Stimulated activated naive CD4-positive, alpha-beta T cell (primary cell): ENCODE data around the gene GPR107.
A peak's percentile ranks its signal among the peaks of the same experiment; 100 is the strongest.

Experiments
- DNase-seq, 6 experiments: peaks; one replicate each; lab custom pipeline; 2025; lab: John Stamatoyannopoulos, UW

GPR107 gene

DNA sequence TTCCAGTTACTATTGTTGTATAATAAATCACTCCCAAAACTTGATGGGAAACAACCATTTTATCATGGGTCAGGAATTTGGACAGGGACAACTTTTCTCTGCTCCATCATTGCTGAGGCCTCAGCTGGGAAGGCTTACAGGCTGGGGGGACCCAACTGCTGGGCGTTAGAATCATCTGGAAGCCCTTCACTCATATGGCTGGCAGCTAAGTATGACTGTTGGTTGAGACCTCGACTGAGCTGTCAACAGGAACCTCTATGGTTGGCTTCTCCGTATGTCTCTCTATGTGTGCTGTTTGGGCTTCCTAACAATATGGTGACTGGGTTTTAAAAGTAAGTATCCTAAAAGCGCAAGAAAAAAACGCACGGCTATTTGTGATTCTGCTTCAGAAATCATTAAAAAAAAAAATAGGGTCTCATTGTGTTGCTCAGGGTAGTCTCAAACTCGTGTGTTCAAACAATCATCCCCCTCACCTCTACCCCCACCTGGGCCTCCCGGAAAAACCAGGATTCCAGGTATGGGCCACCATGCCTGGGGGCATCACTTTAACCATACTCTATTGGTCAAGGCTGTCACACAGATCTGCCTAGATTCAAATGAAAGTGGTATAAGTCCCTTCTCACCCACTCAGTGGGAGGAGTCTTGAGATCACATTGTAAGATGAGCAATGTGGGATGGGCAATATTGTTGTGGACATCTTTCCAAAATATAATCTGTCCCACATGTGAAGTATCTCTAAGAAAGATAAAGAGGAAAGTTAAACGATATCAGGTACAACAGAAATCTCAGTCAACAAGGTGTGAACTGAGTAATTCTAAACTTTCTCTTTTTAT lies 26.0 kb upstream of the GPR107 start:
- no peak for DNase-seq

DNA sequence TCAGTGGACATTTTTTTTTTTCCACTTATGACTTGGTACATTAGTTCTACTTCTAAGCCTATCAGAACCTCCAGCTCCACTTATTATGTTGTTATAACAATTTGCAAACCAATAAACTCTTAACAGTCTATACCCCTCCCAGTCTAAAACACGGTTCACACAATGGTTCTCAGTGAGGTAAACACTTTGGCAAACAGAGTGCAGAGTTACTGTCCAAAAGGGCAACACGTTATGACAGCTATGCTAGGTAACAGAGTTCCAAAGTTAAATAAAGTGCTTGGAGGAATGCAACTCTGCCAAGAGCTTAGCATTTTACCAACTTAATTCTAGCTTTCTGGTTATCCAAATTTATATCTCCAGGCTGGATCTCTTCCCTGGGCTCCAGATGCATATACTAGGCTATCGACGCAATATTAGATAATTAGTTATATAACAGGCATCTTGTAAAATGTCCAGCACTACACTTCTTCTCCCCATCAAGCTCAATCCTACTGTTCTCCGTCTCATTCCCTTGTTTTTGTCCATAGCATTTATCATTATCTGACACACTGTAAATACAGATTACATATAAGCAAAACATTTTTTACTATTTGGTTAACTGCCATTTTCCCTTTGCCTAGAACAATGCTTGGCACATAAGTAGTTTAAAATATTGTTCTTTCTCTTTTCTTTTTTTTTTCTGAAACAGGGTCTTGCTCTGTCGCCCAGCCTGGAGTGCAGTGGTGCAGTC lies 25.0 kb upstream of the GPR107 start:
- DNase-seq, result no peak

DNA sequence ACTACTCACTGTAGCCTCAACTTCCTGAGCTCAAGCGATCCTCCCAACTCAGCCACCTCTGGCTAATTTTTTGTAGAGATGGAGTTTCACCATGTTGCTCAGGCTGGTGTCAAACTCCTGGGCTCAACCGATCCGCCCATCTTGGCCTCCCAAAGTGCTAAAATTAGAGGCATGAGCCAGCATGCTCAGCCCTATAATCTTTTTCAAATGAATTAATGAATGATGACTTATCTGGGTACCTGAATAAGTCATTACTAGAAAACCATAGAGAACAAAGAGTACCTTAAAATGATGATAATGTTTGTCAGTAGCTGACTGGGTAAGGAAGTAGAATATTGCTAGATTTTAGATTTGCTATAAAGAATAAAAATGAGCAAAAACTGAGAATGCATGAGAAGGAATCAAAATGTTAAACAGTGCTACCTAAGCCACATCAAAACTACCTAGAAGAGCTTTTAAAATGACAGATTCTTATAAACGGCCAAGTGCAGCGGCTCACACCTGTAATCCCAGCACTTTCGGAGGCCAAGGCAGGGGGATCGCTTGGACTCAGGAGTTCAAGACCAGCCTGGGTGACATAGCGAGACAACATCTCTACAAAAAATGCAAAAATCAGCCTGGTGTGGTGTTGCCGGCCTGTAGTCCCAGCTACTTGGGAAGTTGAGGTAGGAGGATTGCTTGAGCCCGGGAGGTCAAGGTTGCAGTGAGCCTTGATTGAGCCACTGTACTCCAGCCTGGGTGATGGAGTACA lies 24.3 kb upstream of the GPR107 start:
- no peak for DNase-seq

DNA sequence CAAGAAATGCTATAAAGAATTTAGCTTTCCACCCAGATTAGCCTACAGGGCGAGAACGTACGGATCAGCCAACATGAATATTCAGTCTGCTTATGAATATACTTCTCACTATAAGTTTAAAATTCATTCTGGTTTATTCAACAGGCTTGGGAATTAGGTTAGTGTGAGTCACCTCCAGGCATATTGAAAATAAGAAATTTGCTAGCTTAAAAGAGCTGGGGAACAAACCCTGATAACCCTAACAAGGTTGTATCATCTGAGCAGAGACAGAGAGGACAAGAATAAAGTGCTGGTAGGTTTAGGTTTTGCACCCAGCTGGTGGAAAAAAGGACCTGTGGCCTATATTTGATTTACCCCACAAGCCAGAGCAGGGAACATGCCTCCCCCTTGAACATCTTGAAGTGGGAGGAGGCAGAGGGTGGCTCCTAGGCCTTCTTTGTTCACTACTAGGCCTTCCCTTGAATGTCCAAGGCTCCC lies 23.0 kb upstream of the GPR107 start:
- DNase-seq, result no peak

DNA sequence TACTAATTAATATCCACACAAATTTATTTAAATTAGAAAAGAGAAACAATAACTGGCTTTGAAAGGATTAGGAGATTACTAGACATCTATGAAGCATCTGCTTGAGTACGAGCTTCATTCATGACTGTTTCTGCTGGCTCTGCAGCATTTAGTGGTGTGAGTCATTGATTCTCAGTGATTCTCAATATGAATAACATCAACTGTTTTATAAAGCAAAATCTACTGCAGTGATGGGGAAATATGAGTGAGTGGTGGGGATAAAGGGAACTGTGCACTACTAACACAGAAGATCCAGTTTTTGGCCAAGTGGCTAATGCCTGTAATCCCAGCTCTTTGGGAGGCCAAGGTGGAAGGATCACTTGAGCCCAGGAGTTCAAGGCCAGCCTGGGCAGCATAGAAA lies 19.1 kb upstream of the GPR107 start:
- DNase-seq, result no peak

DNA sequence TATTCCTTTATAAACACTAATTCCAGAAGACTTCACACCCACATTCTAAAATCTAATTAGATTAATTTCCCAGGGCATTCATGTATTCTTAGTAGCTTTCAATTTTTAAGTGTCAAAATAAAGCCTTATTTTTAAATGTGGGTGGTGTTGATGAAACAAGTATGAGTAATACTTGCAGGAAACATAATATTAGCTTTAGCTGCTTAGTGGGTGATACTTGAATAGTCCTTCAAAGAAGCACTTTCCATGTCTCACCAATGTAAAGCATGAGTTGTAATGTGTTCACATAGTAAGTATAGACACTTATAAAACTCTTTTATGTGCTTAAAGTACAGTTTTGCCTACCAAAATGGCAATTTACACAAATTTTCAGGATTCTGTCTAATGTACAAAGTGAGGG lies 17.6 kb upstream of the GPR107 start:
- DNase-seq, result no peak

DNA sequence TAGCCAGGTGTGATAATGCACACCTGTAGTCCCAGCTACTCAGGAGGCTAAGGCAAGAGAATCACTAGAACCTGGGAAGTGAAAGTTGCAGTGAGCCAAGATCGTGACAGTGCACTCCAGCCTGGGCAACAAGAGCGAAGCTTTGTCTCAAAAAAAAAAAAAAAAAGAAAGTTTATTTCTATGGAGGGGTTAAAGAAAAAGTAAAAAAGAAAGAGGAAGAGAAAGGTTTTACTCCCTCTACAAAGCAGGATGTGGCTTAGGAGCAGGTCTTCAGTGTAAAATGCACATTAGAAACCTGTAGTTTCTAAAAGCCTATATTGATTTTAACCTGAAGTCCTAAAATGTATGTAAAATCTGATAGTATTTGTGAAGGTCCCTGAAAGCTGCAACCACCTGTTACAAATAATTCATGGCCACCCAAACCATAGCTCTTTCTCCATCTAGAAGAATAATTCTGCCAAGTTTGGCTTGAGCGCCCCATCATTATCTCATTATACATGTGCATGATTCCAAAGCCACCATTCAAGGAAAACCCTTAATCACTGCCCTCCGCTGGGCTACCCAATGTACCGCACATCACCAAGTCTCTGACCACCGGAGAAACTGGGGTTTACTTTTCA lies 14.1 kb upstream of the GPR107 start:
- DNase-seq, result peak in 3 of 6 experiments; percentile 45 to 59 (median 58)

DNA sequence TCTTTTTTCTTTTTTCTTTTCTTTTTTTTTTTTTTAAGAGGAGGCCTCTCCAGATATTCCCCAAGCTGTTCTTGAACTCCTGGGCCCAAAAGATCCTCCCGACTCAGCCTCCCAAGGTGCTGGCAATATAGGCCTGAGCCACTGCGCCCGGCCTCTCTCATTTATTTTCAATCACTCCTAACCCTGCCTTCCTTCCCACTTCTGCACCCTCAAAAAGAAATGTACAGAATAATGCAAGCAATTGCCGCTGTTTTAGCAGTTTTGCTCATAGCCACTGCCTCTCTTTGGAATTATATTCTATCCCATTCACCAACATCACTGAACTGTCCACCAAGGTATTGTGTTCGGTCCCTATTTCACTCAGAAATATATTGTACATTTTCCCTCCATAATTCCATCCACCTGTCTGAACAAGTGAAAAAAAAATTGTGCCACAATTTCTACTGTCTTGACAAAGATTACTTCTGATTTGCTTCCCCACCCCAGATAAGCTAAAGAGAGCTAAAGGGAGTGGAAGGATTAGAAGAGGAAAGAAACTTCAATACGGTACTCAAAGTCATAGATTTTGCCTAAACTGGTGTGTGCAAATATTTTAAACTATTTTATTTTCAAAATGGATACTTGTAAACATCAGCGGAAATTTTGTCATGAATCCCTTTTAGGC lies 12.6 kb upstream of the GPR107 start:
- no peak for DNase-seq

DNA sequence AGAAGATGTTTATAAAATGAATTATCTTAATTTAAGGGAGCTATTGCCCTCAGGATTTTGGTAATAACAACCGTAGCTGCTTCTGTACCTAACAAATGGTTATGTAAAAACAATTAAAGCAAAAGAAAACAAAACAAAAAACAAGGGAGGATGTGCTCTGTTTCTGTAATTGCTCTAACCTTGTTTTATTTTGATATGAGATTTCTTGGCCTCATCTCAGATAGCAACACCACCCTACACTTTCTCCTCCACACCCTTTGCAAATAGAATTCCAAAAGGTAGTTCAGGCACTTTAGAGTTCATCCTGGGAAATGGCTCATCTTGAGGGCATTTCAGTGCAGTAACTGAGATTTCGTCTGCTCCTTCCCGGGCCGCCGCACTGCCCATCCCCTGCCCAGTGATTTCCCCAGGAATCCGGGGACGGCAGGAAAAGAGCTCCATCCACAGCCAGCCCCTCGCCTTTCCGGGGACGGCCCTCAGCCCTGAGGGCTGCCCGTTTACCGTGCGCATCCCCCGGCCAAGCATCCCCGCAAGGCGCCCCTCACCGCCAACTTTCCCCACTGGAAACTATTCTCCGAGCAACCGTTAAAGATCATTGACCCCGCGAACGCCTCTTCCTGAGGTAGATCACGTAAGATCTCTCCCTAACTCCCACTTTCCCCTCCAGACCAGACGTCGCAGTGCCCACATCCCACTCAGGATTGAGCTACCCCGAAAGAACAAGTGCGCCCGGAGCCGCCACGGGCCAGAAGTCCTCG lies 11.9 kb upstream of the GPR107 start:
- DNase-seq, result no peak

DNA sequence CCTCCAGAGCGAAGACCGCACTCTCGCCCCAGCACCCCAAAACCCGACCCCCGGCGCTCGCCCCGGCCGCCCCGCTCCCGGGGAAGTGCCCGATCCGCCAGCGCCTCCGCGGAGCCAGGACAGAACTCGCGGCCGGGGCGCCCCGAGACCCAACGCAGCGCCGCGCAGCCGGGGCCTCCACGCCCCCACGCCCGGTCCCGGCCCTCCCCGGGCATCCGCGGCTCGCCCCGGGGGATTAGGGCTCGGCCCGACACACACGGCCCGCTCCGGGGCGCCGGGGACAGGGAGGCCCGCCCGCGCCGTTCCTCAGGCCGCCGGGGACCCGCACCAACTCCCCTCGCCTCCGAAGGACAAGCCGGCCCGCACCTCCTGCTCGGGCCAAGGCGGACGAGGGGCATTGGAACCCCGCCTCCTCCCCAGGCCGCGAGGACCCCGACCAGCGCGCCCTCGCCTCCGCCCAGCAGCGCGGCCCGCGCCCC lies 11.3 kb upstream of the GPR107 start:
- peak in 5 of 6 experiments; percentile 14 to 51 (median 45) for DNase-seq

DNA sequence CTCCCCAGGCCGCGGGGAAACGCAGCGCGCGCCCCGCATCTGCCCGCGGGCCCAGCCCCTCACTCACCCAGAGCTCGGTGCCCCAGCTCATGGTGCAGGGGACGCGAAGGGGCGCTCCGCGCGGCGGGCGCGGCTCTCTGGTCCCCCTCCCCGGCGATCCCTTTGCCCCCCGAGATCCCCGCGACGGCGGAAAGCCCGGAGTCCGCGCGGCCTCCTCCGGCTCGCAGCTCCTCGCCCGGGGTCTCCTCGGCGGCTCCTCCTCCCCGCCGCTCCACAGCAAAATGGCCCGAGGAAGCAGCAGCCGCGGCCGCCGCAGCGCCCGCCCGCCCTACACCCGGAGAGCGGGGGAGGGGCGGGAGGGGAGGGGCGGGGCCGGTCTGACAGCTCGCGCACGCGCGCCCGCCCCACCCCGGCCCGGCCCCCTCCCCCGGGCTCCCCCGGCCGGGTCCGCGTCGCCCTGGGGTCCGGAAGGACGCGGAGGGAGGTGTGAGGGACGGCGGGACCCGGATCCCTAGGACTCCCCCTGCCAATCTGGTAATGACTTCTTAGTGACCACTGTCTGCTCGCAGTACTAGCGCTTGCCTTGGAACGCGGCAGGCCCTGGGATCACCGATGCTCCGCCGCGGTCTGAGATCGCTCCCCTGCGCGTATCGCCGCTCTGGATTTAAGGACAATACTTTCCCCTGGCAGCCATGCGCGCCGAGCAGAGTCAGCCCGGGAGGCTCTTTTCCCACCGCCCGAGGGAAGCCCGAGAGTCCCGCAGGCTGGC lies 10.6 kb upstream of the GPR107 start, which contains the start of gene FNBP1:
Gene FNBP1, minus strand, starts transcription at position 305 of the 769 bp plus-strand sequence. Its CDS starts 214 bp downstream, at position 91.
- DNase-seq, result peak; percentile 69 to 85 (median 78)

DNA sequence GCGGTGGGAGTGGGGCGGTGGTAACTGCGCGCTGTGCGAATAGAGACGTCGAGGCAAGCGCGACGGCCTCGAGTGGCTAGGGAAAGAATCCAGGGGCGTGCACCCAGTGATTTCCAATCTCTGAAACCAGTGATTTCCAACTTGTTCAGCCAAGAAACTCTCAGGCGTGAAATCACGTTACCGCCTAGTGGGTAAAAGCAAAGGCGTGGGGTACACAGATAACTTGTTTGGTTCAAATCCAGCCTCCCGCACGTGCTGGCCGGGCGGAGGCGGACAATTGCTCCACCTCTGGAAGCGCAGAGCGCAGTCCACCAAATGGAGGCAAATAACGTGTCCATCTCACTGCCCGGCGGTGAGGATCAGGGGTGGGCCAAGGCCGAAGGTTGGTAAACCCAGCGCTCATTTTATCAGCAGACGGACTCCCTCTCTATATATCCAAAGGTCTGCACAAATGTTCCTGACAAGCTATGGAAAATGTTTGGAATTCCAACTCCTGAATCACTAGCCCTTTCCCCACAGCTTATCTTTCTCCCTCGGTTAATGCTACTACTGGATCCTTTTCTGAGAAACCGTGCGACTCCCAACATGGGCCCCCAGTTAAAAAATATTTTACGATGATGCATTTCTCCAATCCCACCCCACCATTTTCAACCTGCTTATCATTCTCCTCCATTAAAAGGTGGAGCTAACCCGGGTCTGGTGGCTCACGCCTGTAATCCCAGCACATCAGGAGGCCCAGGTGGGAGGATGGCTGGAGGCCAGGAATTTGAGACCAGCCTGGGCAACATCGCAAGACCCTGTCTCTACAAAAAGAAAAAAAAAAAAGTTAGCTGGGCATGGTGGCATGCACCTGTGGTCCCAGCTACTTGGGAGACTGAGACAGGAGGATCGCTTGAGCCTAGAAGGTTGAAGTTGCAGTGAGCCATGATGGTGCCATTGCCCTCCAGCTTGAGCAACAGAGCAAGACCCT lies 9.8 kb upstream of the GPR107 start:
- no peak for DNase-seq

DNA sequence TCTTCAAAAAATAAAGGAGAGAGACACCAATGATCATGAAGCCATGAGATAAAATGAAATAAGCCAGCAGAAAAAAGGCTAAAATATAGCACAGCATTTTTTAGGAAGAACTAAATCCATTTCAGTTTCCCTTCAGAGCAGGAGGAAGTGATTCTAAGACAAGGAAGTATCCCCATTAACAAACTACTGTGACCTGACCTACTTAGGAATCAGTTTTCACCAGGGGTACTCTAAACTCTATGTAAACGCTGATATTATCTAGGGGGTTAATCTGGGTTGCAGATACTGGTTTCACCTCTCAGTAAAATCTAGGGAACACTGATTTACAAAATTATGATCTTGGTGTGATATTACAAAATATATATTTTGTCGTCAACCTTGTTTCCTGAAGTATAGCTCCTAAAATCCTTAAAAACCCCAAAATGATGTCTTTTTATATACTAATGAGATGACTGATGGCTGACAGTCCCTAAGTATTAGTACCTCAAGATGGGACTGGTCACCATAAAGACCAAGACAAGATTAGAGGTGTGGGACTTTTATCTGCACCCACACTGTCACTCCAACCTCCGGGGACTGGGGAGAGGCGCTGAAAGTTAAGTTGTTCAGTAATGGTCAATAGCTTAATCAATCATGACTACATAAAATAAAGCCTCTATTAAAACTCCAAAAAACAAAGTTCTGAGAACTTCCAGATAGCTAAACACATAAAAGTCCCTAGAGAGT lies 7.8 kb upstream of the GPR107 start:
- no peak for DNase-seq

DNA sequence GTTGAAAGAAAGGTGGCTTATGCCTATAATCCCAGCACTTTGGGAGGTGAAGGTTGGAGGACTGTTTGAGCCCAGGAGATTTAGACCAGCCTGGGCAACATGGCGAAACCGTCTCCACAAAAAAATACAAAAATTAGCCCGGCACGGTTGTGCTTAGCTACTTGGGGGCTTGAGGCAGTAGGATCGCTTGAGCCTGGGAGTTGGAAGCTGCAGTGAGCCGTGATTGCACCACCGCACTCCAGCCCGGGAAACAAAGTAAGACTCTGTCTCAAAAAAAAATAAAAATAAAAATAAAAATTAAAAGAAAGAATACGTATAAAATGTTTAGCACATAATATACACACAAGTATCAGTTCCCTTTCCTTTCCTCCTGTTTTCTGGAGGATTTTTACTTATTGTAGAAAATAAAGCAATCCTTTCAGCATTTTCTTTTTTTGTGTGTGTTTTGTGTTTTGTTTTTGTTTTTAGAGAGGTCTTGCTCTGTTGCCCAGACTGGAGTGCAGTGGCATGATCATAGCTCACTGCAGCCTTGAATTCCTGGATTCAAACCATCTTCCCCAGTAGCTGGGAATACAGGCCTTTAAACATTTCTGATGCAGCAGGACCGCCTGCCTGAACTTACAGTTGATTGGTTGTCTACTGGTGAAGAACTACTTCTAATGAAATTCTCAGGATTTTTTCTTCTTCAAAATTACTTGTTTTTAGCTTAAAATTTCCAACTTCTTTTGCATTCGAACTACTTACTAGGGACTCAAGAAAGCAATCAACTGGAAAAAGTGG lies 4.1 kb upstream of the GPR107 start:
- DNase-seq, result no peak

DNA sequence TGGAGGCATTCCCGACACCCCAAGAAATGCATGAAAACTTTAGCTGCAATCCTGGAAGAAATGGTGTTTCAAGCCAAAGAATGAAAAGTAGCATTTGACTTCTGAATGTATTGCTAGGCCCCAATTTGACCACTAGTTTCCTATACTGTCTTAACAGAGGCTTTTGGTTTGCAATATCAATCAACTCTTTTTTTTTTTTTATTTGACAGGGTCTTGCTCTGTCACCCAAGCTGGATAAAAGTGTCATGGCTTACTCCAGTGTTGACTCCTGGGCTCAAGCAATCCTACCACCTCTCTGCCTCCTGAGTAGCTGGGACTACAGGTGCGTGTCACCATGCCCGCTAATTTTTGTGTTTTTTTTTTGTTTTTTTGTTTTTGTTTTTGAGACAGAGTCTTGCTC lies 3.2 kb upstream of the GPR107 start:
- no peak for DNase-seq

DNA sequence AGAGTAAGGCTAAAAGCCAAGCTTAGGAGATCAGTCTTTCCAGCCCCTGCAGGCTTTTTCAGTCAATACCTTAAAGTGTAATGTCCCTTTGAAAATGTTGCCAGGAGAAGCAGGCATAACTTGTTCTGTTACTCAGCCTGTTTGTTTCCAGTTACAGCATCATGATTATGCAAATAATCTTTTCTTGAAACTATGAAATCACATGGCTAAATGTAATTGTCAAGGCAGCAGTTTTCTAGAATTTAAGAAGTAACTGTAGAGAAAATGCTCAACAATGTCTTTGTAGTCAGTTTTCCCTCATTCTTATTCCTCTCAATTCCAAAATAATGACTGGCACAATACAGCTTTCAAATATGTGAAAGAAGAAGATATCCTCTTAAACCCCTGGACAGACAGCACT lies 1.9 kb upstream of the GPR107 start:
- DNase-seq, result no peak

DNA sequence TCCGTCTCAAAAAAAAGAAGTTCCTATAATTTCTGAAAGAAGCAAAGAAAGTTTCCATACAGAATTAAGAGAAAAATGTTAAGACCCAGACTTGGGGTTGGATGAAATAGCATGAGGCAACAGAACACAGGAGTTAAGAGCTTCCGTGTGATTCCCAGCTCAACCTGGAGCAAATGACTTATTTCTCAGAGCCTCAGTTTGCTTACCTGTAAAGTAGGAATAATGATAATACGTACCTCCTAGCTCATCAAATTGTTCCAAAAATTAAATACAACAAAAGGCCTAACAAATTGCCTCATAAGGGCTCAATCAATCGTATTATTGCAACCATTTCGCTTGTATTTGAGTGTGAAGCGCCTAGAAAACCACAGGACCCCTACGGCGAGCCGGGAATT lies 600 bp upstream of the GPR107 start:
- no peak for DNase-seq
